ENCODE measurements around the gene TMEM50B. TPM values are rescaled to one million over a fixed set of nuclear protein-coding genes. Genes with fewer than 3 reads are reported as not detected.
"Not testable (repeated sequence)": the region's sequence is repeated elsewhere in the genome, so short reads cannot be mapped to it uniquely, and the experiment has no call there.

The TMEM50B gene
- total and polyA plus RNA-seq, 4 experiments from 2014 or later = 49.2 to 112 (median 88.3) TPM

DNA sequence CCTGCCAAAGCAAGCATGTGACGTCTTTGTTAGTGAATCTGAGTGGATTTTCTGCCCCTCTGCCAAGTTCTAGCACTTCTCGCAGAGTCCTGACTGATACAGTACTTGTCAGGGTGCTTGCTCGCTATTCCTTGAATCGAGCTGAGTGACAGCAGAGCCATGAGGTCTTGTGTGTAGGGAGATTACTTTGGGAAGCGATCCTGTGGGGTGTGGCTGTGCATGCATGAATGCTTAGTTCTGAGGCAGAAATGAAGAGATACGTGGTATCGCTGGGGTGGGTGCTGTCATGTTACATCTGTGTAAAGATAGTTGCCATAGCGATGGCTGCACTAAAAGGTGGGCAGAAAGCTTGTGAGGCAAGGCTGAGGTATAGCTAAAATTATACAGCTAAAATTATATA, 31.1 kb upstream of the TMEM50B start:
- peaks cover 47% of the 10 kb centered on the region for H3K36me3 ChIP-seq (ENCODE audit: insufficient read depth, low read length)
- no peaks in the 10 kb centered on the region for H3K4me1 ChIP-seq (ENCODE audit: insufficient read depth, low read length)
- CTCF ChIA-PET (ENCODE audit: partially characterized antibody) = no interaction called here
- no peaks in the 10 kb centered on the region for H3K27me3 ChIP-seq (ENCODE audit: insufficient read depth, low read length)
- no peak overlapping the region for H3K4me3 ChIP-seq (ENCODE audit: low read length in 2 of 2)
- no peak overlapping the region for H3K27ac ChIP-seq (ENCODE audit: low read depth, low read length)
- no peak for DNase-seq
- no peaks in the 10 kb centered on the region for H3K9me3 ChIP-seq (ENCODE audit: control insufficient read depth in 1 of 2, low read length in 2 of 2)
- peaks cover 0 to 4% (median 0%) of the 10 kb centered on the region in 4 donors for H3K4me1 Mint-ChIP-seq
- no peak overlapping the region for H3K4me3 Mint-ChIP-seq
- POLR2A ChIA-PET (ENCODE audit: partially characterized antibody) = no interaction called here
- no peak overlapping the region for H3K27ac Mint-ChIP-seq
- H3K9me3 Mint-ChIP-seq = peaks cover 0 to 4% (median 0%) of the 10 kb centered on the region in 8 donors
- no peaks in the 10 kb centered on the region for H3K27me3 Mint-ChIP-seq
- intact Hi-C loops (cut with micrococcal nuclease) = no loop called here
- H3K36me3 Mint-ChIP-seq = peaks cover 56 to 66% of the 10 kb centered on the region in 2 donors

DNA sequence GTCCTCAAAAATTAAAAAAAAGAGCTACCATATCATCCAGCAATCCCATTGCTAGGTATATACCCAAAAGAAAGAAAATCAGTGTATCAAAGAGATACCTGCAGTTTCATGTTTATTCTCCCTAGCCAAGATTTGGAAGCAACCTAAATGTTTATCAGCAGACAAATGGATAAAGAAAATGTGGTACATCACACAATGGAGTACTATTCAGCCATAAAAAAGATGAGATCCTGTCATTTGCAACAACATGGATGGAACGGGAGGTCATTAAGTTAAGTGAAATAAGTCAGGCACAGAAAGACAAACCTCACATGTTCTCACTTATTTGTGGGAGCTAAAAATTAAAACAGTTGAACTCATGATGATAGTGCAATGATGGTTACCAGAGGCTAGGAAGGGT, 27.2 kb upstream of the TMEM50B start:
- H3K4me3 Mint-ChIP-seq; H3K27ac ChIP-seq (ENCODE audit: low read depth, low read length); POLR2A ChIA-PET (ENCODE audit: partially characterized antibody); DNase-seq; H3K4me1 Mint-ChIP-seq; H3K4me3 ChIP-seq (ENCODE audit: low read length in 2 of 2); H3K27me3 Mint-ChIP-seq; H3K9me3 ChIP-seq (ENCODE audit: control insufficient read depth in 1 of 2, low read length in 2 of 2); intact Hi-C loops (cut with micrococcal nuclease); H3K27me3 ChIP-seq (ENCODE audit: insufficient read depth, low read length); H3K9me3 Mint-ChIP-seq; H3K4me1 ChIP-seq (ENCODE audit: insufficient read depth, low read length): not testable (repeated sequence)
- H3K36me3 ChIP-seq (ENCODE audit: insufficient read depth, low read length) = peaks cover 43% of the 10 kb centered on the region
- Mint-ChIP-seq H3K36me3 (peaks cover 67 to 71% of the 10 kb centered on the region in 2 donors), H3K27ac (peak overlapping the region in 1 of 7 donors; percentile 39)
- CTCF ChIA-PET (ENCODE audit: partially characterized antibody) = interaction anchor here (1.5 kb wide), 1 partner anchor 99 kb away, joined by 4 read pairs; no protein-coding TSS in a partner anchor

DNA sequence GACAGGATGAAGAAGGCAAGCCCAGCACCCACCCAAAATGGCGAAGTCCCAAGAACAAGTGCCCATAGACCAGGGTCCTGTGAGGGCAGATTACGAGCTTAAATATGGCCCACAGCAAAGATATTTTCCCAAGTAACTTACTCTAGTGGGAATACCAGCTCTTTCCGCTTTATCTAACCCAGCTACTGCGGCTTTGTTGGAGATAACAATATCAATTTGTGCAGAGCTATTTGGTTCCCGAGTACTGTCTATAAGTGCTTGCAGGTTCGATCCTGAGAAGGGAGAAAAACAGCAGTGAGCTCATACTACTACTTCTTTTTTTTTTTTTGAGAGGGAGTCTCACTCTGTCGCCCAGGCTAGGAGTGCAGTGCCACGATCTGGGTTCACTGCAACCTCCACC, 26.1 kb upstream of the TMEM50B start:
- H3K36me3 Mint-ChIP-seq = peaks cover 57 to 62% of the 10 kb centered on the region in 2 donors
- intact Hi-C loops (cut with micrococcal nuclease) = no loop called here
- no peaks in the 10 kb centered on the region for H3K9me3 ChIP-seq (ENCODE audit: control insufficient read depth in 1 of 2, low read length in 2 of 2)
- no peaks in the 10 kb centered on the region for H3K4me1 ChIP-seq (ENCODE audit: insufficient read depth, low read length)
- H3K27ac Mint-ChIP-seq = peak overlapping the region in 1 of 7 donors; percentile 60
- no peak overlapping the region for H3K4me3 ChIP-seq (ENCODE audit: low read length in 2 of 2)
- H3K27ac ChIP-seq (ENCODE audit: low read depth, low read length) = no peak overlapping the region
- no peak overlapping the region for H3K4me3 Mint-ChIP-seq
- peaks cover 0 to 4% (median 0%) of the 10 kb centered on the region in 8 donors for H3K9me3 Mint-ChIP-seq
- H3K27me3 Mint-ChIP-seq = no peaks in the 10 kb centered on the region
- DNase-seq = no peak
- H3K36me3 ChIP-seq (ENCODE audit: insufficient read depth, low read length) = peaks cover 34% of the 10 kb centered on the region
- CTCF ChIA-PET (ENCODE audit: partially characterized antibody) = interaction anchor here (1.5 kb wide), 1 partner anchor 100 kb away, joined by 4 read pairs; no protein-coding TSS in a partner anchor
- POLR2A ChIA-PET (ENCODE audit: partially characterized antibody) = interaction anchor here (0.6 kb wide), 1 partner anchor 124 kb away, joined by 3 read pairs; no protein-coding TSS in a partner anchor
- no peaks in the 10 kb centered on the region for H3K27me3 ChIP-seq (ENCODE audit: insufficient read depth, low read length)
- peaks cover 0 to 1% (median 0%) of the 10 kb centered on the region in 4 donors for H3K4me1 Mint-ChIP-seq

DNA sequence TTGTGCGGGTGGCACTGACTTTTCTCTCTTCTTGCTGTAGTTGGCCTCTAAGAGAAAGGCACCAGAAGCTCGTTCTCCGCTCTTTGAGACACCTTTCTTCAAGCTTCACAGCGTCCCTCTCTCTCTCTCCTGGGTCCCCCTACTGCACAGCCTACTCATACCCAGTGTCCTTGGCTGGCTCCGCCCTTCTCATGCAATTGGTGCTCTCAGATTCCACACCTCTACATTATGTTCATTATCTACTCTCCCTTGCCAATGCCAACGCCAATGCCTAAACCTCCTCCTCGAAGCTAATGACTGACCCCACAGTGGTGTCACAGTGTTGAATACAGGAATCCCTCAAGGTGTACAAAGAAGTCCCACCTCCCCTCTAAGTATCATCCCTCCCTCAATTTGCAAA, 16.6 kb upstream of the TMEM50B start:
- H3K4me1 ChIP-seq (ENCODE audit: insufficient read depth, low read length) = peaks cover 4% of the 10 kb centered on the region
- no peak overlapping the region for H3K4me3 ChIP-seq (ENCODE audit: low read length in 2 of 2)
- H3K27ac ChIP-seq (ENCODE audit: low read depth, low read length) = no peak overlapping the region
- peaks cover 4 to 7% (median 6%) of the 10 kb centered on the region in 4 donors for H3K4me1 Mint-ChIP-seq
- no peak for DNase-seq
- POLR2A ChIA-PET (ENCODE audit: partially characterized antibody) = interaction anchor here (2.8 kb wide), 1 partner anchor 16 kb away, joined by 16 read pairs; the partner anchor contains the start of gene TMEM50B
- H3K9me3 ChIP-seq (ENCODE audit: control insufficient read depth in 1 of 2, low read length in 2 of 2) = no peaks in the 10 kb centered on the region
- no peaks in the 10 kb centered on the region for H3K36me3 ChIP-seq (ENCODE audit: insufficient read depth, low read length)
- H3K9me3 Mint-ChIP-seq = peaks cover 0 to 2% (median 0%) of the 10 kb centered on the region in 8 donors
- peak overlapping the region in 1 of 7 donors; percentile 23 for H3K27ac Mint-ChIP-seq
- CTCF ChIA-PET (ENCODE audit: partially characterized antibody) = no interaction called here
- H3K4me3 Mint-ChIP-seq = no peak overlapping the region
- no peaks in the 10 kb centered on the region for H3K36me3 Mint-ChIP-seq
- no peaks in the 10 kb centered on the region for H3K27me3 ChIP-seq (ENCODE audit: insufficient read depth, low read length)
- H3K27me3 Mint-ChIP-seq = peaks cover 0 to 4% of the 10 kb centered on the region in 2 donors
- intact Hi-C loops (cut with micrococcal nuclease) = no loop called here

DNA sequence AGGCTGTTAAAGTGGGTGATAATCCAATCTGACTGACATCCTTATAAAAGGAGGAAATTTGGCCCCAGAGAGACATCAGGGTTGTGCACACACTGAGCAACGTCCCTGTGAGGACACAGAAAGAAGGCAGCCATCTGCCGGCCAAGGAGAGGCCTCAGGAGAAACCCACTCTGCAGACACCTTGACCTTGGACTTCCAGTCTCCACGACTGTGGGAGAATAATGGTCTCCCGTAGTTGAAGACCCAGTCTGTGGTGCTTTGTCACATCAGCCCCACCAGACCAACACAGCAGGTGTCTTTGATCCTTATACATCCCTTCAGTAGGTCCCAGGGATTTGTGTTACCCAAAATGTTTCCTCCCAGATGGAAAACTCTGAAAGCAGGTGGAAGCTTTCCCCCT, 16.0 kb upstream of the TMEM50B start:
- ChIA-PET CTCF (ENCODE audit: partially characterized antibody) (no interaction called here), POLR2A (ENCODE audit: partially characterized antibody) (interaction anchor here (2.8 kb wide), 1 partner anchor 16 kb away, joined by 16 read pairs; the partner anchor contains the start of gene TMEM50B)

DNA sequence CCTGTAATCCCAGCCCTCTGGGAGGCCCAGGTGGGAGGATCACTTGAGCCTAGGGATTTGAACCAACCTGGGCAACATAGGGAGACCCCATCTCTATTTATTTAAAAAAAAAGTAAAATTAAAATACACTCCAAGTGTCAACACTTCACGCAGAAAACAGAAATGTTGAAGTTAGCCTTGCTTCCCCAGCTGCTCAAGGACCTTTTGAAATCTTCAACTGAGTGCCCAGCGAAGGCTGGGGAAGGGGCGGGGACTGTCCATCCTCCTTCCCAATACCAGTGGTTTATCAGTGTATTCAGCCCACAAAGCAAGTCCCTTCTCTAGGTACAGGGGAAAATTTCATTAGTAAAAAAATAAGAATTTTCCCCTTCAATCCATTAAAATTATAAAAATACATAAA, 14.0 kb upstream of the TMEM50B start:
- H3K27ac Mint-ChIP-seq = peak overlapping the region in 1 of 7 donors; percentile 66
- peaks cover 0 to 4% of the 10 kb centered on the region in 2 donors for H3K27me3 Mint-ChIP-seq

More for the DNA sequence above, 16.0 kb upstream of the TMEM50B start:
- Mint-ChIP-seq H3K27me3 (peaks cover 0 to 4% of the 10 kb centered on the region in 2 donors), H3K4me1 (peaks cover 6 to 12% (median 9%) of the 10 kb centered on the region in 4 donors), H3K4me3 (no peak overlapping the region), H3K27ac (no peak overlapping the region), H3K36me3 (no peaks in the 10 kb centered on the region), H3K9me3 (peaks cover 0 to 2% (median 0%) of the 10 kb centered on the region in 8 donors)
- intact Hi-C loops (cut with micrococcal nuclease) = no loop called here
- no peak overlapping the region for H3K27ac ChIP-seq (ENCODE audit: low read depth, low read length)
- no peak for DNase-seq
- H3K27me3 ChIP-seq (ENCODE audit: insufficient read depth, low read length) = no peaks in the 10 kb centered on the region
- H3K9me3 ChIP-seq (ENCODE audit: control insufficient read depth in 1 of 2, low read length in 2 of 2) = no peaks in the 10 kb centered on the region
- no peak overlapping the region for H3K4me3 ChIP-seq (ENCODE audit: low read length in 2 of 2)
- H3K36me3 ChIP-seq (ENCODE audit: insufficient read depth, low read length) = no peaks in the 10 kb centered on the region
- peaks cover 4% of the 10 kb centered on the region for H3K4me1 ChIP-seq (ENCODE audit: insufficient read depth, low read length)

DNA sequence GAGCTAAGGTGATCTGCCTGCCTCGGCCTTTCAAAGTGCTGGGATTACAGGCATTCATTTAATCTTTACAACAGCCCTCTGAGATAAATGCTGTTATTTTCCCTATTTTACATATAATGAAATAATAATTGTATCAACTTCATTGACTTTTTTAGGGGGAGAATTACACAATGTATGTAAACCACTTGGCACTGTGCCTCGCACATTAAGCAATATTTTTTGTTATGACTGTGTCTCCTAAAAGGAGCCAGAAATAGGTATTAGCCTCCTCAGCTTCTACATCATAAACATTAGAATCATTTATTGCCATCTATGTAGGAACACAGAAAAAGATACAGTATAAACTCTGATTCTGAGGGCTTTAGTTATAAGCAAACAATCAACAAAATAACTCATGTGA, 12.8 kb upstream of the TMEM50B start:
- H3K27ac Mint-ChIP-seq = no peak overlapping the region
- intact Hi-C loops (cut with micrococcal nuclease) = no loop called here

More for the DNA sequence above, 14.0 kb upstream of the TMEM50B start:
- intact Hi-C loops (cut with micrococcal nuclease) = no loop called here
- Histone ChIP-seq H3K27ac (ENCODE audit: low read depth, low read length) (no peak overlapping the region), H3K9me3 (ENCODE audit: control insufficient read depth in 1 of 2, low read length in 2 of 2) (no peaks in the 10 kb centered on the region), H3K36me3 (ENCODE audit: insufficient read depth, low read length) (no peaks in the 10 kb centered on the region), H3K4me3 (ENCODE audit: low read length in 2 of 2) (no peak overlapping the region), H3K4me1 (ENCODE audit: insufficient read depth, low read length) (peaks cover 4% of the 10 kb centered on the region), H3K27me3 (ENCODE audit: insufficient read depth, low read length) (no peaks in the 10 kb centered on the region)
- ChIA-PET POLR2A (ENCODE audit: partially characterized antibody) (no interaction called here), CTCF (ENCODE audit: partially characterized antibody) (interaction anchor here (0.7 kb wide), 1 partner anchor 63 kb away, joined by 3 read pairs; no protein-coding TSS in a partner anchor)
- no peak for DNase-seq
- Mint-ChIP-seq H3K4me1 (peaks cover 7 to 14% (median 11%) of the 10 kb centered on the region in 4 donors), H3K4me3 (peak overlapping the region in 1 of 8 donors; percentile 29), H3K36me3 (no peaks in the 10 kb centered on the region), H3K9me3 (peaks cover 0 to 2% (median 0%) of the 10 kb centered on the region in 8 donors)

More for the DNA sequence above, 12.8 kb upstream of the TMEM50B start:
- H3K36me3 Mint-ChIP-seq = no peaks in the 10 kb centered on the region
- ChIA-PET CTCF (ENCODE audit: partially characterized antibody) (no interaction called here), POLR2A (ENCODE audit: partially characterized antibody) (interaction anchor here (5.0 kb wide), 1 partner anchor 12 kb away, joined by 142 read pairs; the partner anchor contains the start of gene TMEM50B)
- H3K27me3 ChIP-seq (ENCODE audit: insufficient read depth, low read length) = no peaks in the 10 kb centered on the region
- peaks cover 4% of the 10 kb centered on the region for H3K4me1 ChIP-seq (ENCODE audit: insufficient read depth, low read length)
- H3K4me3 Mint-ChIP-seq = peak overlapping the region in 4 of 8 donors; percentile 12 to 59 (median 46)
- H3K4me1 Mint-ChIP-seq = peaks cover 7 to 14% (median 11%) of the 10 kb centered on the region in 4 donors
- peaks cover 0 to 4% of the 10 kb centered on the region in 2 donors for H3K27me3 Mint-ChIP-seq
- H3K9me3 Mint-ChIP-seq = peaks cover 0 to 2% (median 0%) of the 10 kb centered on the region in 8 donors
- H3K9me3 ChIP-seq (ENCODE audit: control insufficient read depth in 1 of 2, low read length in 2 of 2) = no peaks in the 10 kb centered on the region
- no peak overlapping the region for H3K4me3 ChIP-seq (ENCODE audit: low read length in 2 of 2)
- H3K27ac ChIP-seq (ENCODE audit: low read depth, low read length) = no peak overlapping the region
- DNase-seq = no peak
- H3K36me3 ChIP-seq (ENCODE audit: insufficient read depth, low read length) = no peaks in the 10 kb centered on the region
